K562 (cell line): ENCODE results near the gene DPH6. TPM values are rescaled to one million over a fixed set of nuclear protein-coding genes. Genes with fewer than 3 reads are reported as not detected.

Source experiments
- ATAC-seq: fragments of 200-7000 bp; cut with Tn5 transposase; 3 replicates; pipeline ENCODE4 v1.9.1; 2020; ENCODE audit warnings: moderate library complexity
- BruUV-seq: library from RNA; stranded (reverse); fragments of 400-500 nt; replicated peaks from 2 replicates; lab custom pipeline; 2021; lab: Mats Ljungman, UMichigan
- CTCF ChIA-PET: fragments of 300-600 bp; formaldehyde crosslinking; extraction: SDS; loops from one replicate; lab custom pipeline; 2021; ENCODE audit warnings: low intra/inter-chr PET ratio; lab: Yijun Ruan, JAX
- POLR2A ChIA-PET: fragments of 300-600, 350-650 bp; sonication (Branson Sonifier 250); formaldehyde crosslinking; extraction: SDS; loops from one replicate; lab custom pipeline; 2021; ENCODE audit warnings: antibody characterized with exemption, inconsistent platforms; lab: Yijun Ruan, JAX
- DNase-seq, 4 experiments: peaks; one replicate each; pipeline versions ENCODE4 v3.0.0 to v3.0.0-alpha.2; 2011 to 2018; ENCODE audit warnings: low spot score in 3 of 4, mixed read lengths in 3 of 4; ENCODE audit errors: extremely low read depth in 1 of 4
- FAIRE-seq: peaks from 2 replicates; lab custom pipeline; 2011; peaks lifted over from hg19 to GRCh38; lab: Jason Lieb, UNC
- H2AFZ ChIP-seq: 2 replicates; pipeline ENCODE4 v1.6.0; 2011; ENCODE audit warnings: low read depth, low read length, control low read depth, inconsistent platforms
- H3K27ac ChIP-seq: fragments of 200-600 bp; 3 replicates; pipeline ENCODE4 v1.8.0; 2011; ENCODE audit warnings: low read depth, mild to moderate bottlenecking, control low read depth, inconsistent platforms, low read length, moderate library complexity, mixed read lengths; ENCODE audit errors: extremely low read depth
- H3K27me3 ChIP-seq, 2 experiments: fragments of 300-600 bp in 1 of 2; 2 replicates in 1 of 2; 3 replicates in 1 of 2; pipeline versions ENCODE4 v1.6.0 to v1.8.0; 2011; ENCODE audit warnings: inconsistent platforms in 2 of 2, low read length in 2 of 2, mild to moderate bottlenecking in 1 of 2, mixed read lengths in 1 of 2, moderate library complexity in 1 of 2; ENCODE audit not compliant: control insufficient read depth in 2 of 2, insufficient read depth in 2 of 2
- H3K36me3 ChIP-seq: fragments of 300-600 bp; 3 replicates; pipeline ENCODE4 v1.8.0; 2011; ENCODE audit warnings: mild to moderate bottlenecking, low read length, inconsistent platforms; ENCODE audit not compliant: control insufficient read depth, insufficient read depth
- H3K4me1 ChIP-seq, 2 experiments: fragments of 200-600 bp in 1 of 2; replicated peaks in 1 of 2; 2 replicates in 1 of 2; 3 replicates in 1 of 2; pipeline versions ENCODE4 v1.5.1 to v1.8.0; 2011; ENCODE audit warnings: inconsistent platforms in 2 of 2, low read length in 2 of 2, mild to moderate bottlenecking in 1 of 2, mixed read lengths in 1 of 2, moderate library complexity in 1 of 2; ENCODE audit not compliant: control insufficient read depth in 2 of 2, insufficient read depth in 2 of 2
- H3K4me2 ChIP-seq: 2 replicates; pipeline ENCODE4 v1.6.1; 2011; ENCODE audit warnings: low read length, control low read depth, inconsistent platforms, mixed read lengths; ENCODE audit not compliant: insufficient read depth
- H3K4me3 ChIP-seq: fragments of 200-600 bp; sonication (generic), shearing (Covaris generic); 2 replicates; pipeline ENCODE4 v1.5.1; 2016; ENCODE audit warnings: control low read depth, inconsistent platforms
- H3K79me2 ChIP-seq: fragments of 200-600 bp; 3 replicates; pipeline ENCODE4 v1.8.0; 2011; ENCODE audit warnings: low read length, inconsistent platforms; ENCODE audit not compliant: control insufficient read depth, insufficient read depth
- H3K9ac ChIP-seq, 2 experiments: 2 replicates each; pipeline versions ENCODE4 v1.6.0 to v1.6.1; 2011; ENCODE audit warnings: low read depth in 2 of 2, low read length in 2 of 2, control low read depth in 1 of 2, inconsistent platforms in 1 of 2, mild to moderate bottlenecking in 1 of 2, mixed read lengths in 1 of 2; ENCODE audit not compliant: insufficient read depth in 1 of 2
- H3K9me1 ChIP-seq: one replicate; pipeline ENCODE4 v1.6.0; 2011; ENCODE audit warnings: inconsistent platforms, mild to moderate bottlenecking, low read length, moderate library complexity; ENCODE audit not compliant: control insufficient read depth, insufficient read depth
- H3K9me3 ChIP-seq: replicated peaks from 2 replicates; pipeline ENCODE4 v1.5.1; 2011; ENCODE audit warnings: low read depth, low read length, inconsistent platforms; ENCODE audit not compliant: control insufficient read depth, insufficient read depth
- H4K20me1 ChIP-seq: replicated peaks from 2 replicates; pipeline ENCODE4 v1.6.1; 2011; ENCODE audit warnings: low read length, inconsistent platforms, mixed read lengths; ENCODE audit not compliant: control insufficient read depth, insufficient read depth
- ARID2 ChIP-seq: fragments of 450-650 bp; IDR thresholded peaks from 2 replicates; pipeline ENCODE4 v1.6.1; 2017; ENCODE audit warnings: antibody characterized with exemption, mild to moderate bottlenecking
- CBFA2T2 ChIP-seq: fragments of 450-650 bp; conservative IDR thresholded peaks from 2 replicates; pipeline ENCODE4 v1.6.1; 2017; ENCODE audit warnings: mild to moderate bottlenecking
- CXXC5 ChIP-seq: fragments of 250-450 bp; sonication (Bioruptor Pico); IDR thresholded peaks from 2 replicates; pipeline ENCODE4 v1.8.0; 2022; ENCODE audit warnings: inconsistent platforms, mild to moderate bottlenecking, moderate library complexity
- EHMT2 ChIP-seq: fragments of 450-650 bp; IDR thresholded peaks from 2 replicates; pipeline ENCODE4 v1.6.1; 2018; ENCODE audit warnings: antibody characterized with exemption
- RAD21 ChIP-seq, 2 experiments: fragments of 250-450 bp in 1 of 2; fragments of 450-650 bp in 1 of 2; sonication (Bioruptor Pico) in 1 of 2; formaldehyde crosslinking in 1 of 2; IDR thresholded peaks in 1 of 2; conservative IDR thresholded peaks in 1 of 2; 2 replicates each; pipeline versions ENCODE4 v1.4.0 to v1.8.0; 2020 to 2022; ENCODE audit warnings: mild to moderate bottlenecking in 2 of 2, moderate library complexity in 1 of 2
- RBM14 ChIP-seq: fragments of 200-400 bp; formaldehyde crosslinking; IDR thresholded peaks from 2 replicates; pipeline ENCODE4 v1.6.1; 2018; ENCODE audit warnings: low read depth, mild to moderate bottlenecking, low read length, moderate library complexity, borderline replicate concordance; ENCODE audit not compliant: insufficient read depth
- REST ChIP-seq, 2 experiments: fragments of 450-650 bp; formaldehyde crosslinking in 1 of 2; IDR thresholded peaks; 2 replicates each; pipeline versions ENCODE4 v1.4.0 to v1.6.1; 2014 to 2020; ENCODE audit warnings: mild to moderate bottlenecking in 2 of 2, borderline replicate concordance in 1 of 2, low read depth in 1 of 2
- SMC3 ChIP-seq: conservative IDR thresholded peaks from 2 replicates; pipeline ENCODE4 v1.6.1; 2011; ENCODE audit warnings: low read depth, low read length, improper control_type of control experiment; ENCODE audit not compliant: insufficient read depth
- WGBS: fragments of 100-300 bp; shearing (Covaris generic); methylation state at CpG from one replicate; pipeline ENCODE4 v1.1.6; 2016; ENCODE audit warnings: low coverage, mixed read lengths; ENCODE audit not compliant: insufficient coverage; ENCODE audit errors: missing lambda C conversion rate; 5-methylcytosine and 5-hydroxymethylcytosine counted together
- in situ Hi-C: fragments of 300-500 bp; cut with MboI; formaldehyde crosslinking; loops from 4 replicates; pipeline ENCODE4 v1.15.0; 2018; ENCODE audit warnings: inconsistent platforms, mixed read lengths
- intact Hi-C: fragments of 100-400 bp; cut with micrococcal nuclease; formaldehyde crosslinking; loops from 2 replicates; pipeline ENCODE4 v1.14.2; 2022
- polyA plus RNA-seq, 8 experiments: library from polyadenylated mRNA; depleted of rRNA in 4 of 8; stranded (reverse) in 5 of 8; unstranded in 3 of 8; fragments of >200 nt; fragmentation: Nextera tagmentation in 2 of 8; fragmentation: Illumina TruSeq in 1 of 8; extraction: Ambion mirVana in 2 of 8; extraction: Trizol in 1 of 8; gene quantifications; 2 replicates each; pipeline versions ENCODE4 v1.2.1 to v1.2.3, GENCODE V29; 2011 to 2014; ENCODE audit warnings: inconsistent platforms in 1 of 8, missing spikeins in 1 of 8
- total RNA-seq, 7 experiments: library from RNA; depleted of rRNA in 6 of 7; stranded (reverse); fragments of >200 nt in 6 of 7; fragmentation: Illumina TruSeq in 2 of 7; extraction: Trizol in 2 of 7; gene quantifications; 2 replicates each; pipeline versions ENCODE4 v1.2.1 to v1.2.3, GENCODE V29; 2011 to 2021; ENCODE audit warnings: low replicate concordance in 1 of 7
- TF ChIP-seq, protein P1 (sequence below): fragments of 450-650 bp; formaldehyde crosslinking; IDR thresholded peaks from 2 replicates; pipeline ENCODE4 v1.4.0; 2020; ENCODE audit warnings: mild to moderate bottlenecking, moderate library complexity

The DPH6 gene
- total and polyA plus RNA-seq, 9 of the 15 experiments (the other 6 are each of a cell fraction or from before 2014, with no cell fraction given): 10.1 to 69.1 (median 18.8) TPM

DNA sequence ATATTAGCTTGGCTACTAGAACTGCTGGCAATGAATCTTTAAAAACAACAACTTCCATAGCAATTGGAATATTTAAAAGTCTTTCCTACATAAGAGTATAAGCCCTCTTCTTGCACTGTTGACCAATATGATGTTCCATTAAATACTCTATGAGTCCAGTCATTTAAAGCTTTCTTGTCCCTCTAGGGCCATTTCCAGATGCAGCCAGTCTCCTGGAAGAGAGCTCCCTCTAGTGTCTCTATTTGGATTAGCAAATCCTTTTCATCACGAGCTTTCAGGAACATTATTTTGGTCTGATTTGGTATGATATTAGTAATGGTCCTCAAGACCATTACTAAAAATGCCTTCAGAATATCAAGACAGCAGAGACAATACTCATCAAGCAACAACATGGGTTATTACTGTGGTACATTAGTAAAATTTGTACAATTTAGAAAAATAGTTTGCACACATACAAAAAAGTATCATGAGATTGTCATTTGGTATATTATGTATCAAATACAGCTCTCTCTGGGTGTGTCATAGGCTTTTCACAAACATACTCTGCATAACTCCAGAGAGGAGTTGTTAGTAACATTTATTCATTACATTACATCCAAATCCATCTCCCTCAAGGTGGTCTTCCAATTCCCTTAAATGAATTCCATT is 101.3 kb downstream of the DPH6 start:
- ATAC-seq (peak; percentile 65), FAIRE-seq (peak; percentile 89), DNase-seq (peak; percentile 28 to 60 (median 38))
- Histone ChIP-seq H2AFZ (no peak overlapping the region), H3K9me1 (no peaks in the 10 kb centered on the region), H3K4me1 (no peaks in the 10 kb centered on the region), H3K4me3 (no peak overlapping the region), H3K36me3 (no peaks in the 10 kb centered on the region), H3K4me2 (no peak overlapping the region), H4K20me1 (no peaks in the 10 kb centered on the region), H3K9me3 (no peaks in the 10 kb centered on the region), H3K27ac (no peak overlapping the region), H3K27me3 (no peaks in the 10 kb centered on the region), H3K79me2 (no peaks in the 10 kb centered on the region), H3K9ac (no peak overlapping the region)
- ChIA-PET POLR2A (interaction anchor here (0.6 to 1.0 kb wide), 4 partner anchors 17 to 475 kb away, joined by 3 read pairs; no protein-coding TSS in a partner anchor), CTCF (interaction anchor here (0.6 to 3.5 kb wide), 9 partner anchors 152 to 1921 kb away, joined by 3 to 31 read pairs (median 3); no protein-coding TSS in a partner anchor)
- no TSS peak for BruUV-seq
- 0% methylated on average over 1 of the region's 1 CpG for WGBS
- in situ Hi-C loops (loop anchor here (5.0 to 10.0 kb wide), 2 partner anchors 147 to 370 kb away; no protein-coding TSS in a partner anchor), intact Hi-C loops (loop anchor here (1.0 to 5.0 kb wide), 3 partner anchors 155 to 822 kb away; no protein-coding TSS in a partner anchor)
- TF ChIP-seq RBM14 (no peak), CXXC5 (CRISPR knock-in tag) (no peak), RAD21 (CRISPR knock-in tag; conservative IDR thresholded peaks at IDR 0.05 in 1 of 2, IDR thresholded peaks at IDR 0.05 in 1 of 2) (peak; percentile 90 to 92), CBFA2T2 (no peak), ARID2 (peak; percentile 64; the same call in 1 of the 2 replicates), SMC3 (peak; percentile 81), EHMT2 (peak; percentile 71), REST (IDR thresholded peaks at IDR 0.05; ENCODE audit: borderline replicate concordance) (peak; percentile 88), REST (CRISPR knock-in tag; IDR thresholded peaks at IDR 0.05; ENCODE audit: low read depth) (no peak)
- TF ChIP-seq, protein P1, sequence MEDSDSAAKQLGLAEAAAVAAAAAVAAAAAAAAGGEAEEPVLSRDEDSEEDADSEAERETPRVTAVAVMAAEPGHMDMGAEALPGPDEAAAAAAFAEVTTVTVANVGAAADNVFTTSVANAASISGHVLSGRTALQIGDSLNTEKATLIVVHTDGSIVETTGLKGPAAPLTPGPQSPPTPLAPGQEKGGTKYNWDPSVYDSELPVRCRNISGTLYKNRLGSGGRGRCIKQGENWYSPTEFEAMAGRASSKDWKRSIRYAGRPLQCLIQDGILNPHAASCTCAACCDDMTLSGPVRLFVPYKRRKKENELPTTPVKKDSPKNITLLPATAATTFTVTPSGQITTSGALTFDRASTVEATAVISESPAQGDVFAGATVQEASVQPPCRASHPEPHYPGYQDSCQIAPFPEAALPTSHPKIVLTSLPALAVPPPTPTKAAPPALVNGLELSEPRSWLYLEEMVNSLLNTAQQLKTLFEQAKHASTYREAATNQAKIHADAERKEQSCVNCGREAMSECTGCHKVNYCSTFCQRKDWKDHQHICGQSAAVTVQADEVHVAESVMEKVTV (CRISPR knock-in tag): peak; percentile 79
